ENCODE measurements around the gene GTF2IRD2. TPM values are rescaled to one million over a fixed set of nuclear protein-coding genes. Genes with fewer than 3 reads are reported as not detected.
"Not testable (repeated sequence)": the region's sequence is repeated elsewhere in the genome, so short reads cannot be mapped to it uniquely, and the experiment has no call there.

The GTF2IRD2 gene
- total RNA-seq, 1 experiment from 2014 or later, result 3.0 TPM

GRCh38 chr7:74773760-74774750 is 77.3 kb downstream of the GTF2IRD2 start, which contains the start of gene NCF1:
Gene NCF1 (plus strand): TSS chr7:74774011. CDS start chr7:74774032, 21 bp downstream.
- H3K4me2 ChIP-seq (ENCODE audit: low read length); H3K9ac ChIP-seq (ENCODE audit: low read length); H3K27ac ChIP-seq (ENCODE audit: low read length); H3K4me1 ChIP-seq (ENCODE audit: insufficient read depth, low read length); ATAC-seq; H3K36me3 ChIP-seq (ENCODE audit: low read depth, low read length); intact Hi-C loops (cut with micrococcal nuclease); H3K9me2 ChIP-seq (replicated peaks; ENCODE audit: low read length); H3K4me3 ChIP-seq (ENCODE audit: low read length); POLR2A ChIA-PET (ENCODE audit: unreplicated experiment); H4K20me1 ChIP-seq (ENCODE audit: low read length); H3F3A ChIP-seq (ENCODE audit: low read length, unreplicated experiment); DNase-seq; H3K9me3 ChIP-seq (ENCODE audit: low read length); H2AFZ ChIP-seq (ENCODE audit: low read length); CTCF ChIA-PET; BruUV-seq (replicated peaks); H3K79me2 ChIP-seq (ENCODE audit: low read length); H3K27me3 ChIP-seq (ENCODE audit: low read length): not testable (repeated sequence)

DNA sequence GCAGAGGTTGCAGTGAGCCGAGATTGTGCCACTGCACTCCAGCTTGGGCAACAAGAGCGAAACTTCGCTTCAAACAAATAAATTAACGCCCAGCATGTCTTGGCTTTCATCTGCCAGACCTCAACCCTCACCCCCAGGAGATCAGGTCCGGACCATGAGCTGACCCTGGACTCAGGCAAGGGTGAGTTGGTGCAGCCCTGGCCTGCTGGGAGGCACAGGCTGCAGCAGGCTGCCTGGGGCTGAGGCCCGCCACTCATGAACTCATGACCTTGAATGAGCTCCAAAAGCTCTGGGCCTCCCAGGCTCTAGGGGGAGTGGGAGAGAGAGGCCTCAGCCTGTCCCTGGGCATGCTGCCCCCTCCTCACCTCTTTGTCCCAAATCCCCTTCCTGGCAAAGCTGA is 79.3 kb downstream of the GTF2IRD2 start:
- H2AFZ ChIP-seq (ENCODE audit: low read length); H3K9me2 ChIP-seq (replicated peaks; ENCODE audit: low read length); H3K9ac ChIP-seq (ENCODE audit: low read length); intact Hi-C loops (cut with micrococcal nuclease); H3K9me3 ChIP-seq (ENCODE audit: low read length); DNase-seq; BruUV-seq (replicated peaks); H4K20me1 ChIP-seq (ENCODE audit: low read length); H3K36me3 ChIP-seq (ENCODE audit: low read depth, low read length); H3K4me3 ChIP-seq (ENCODE audit: low read length); H3K4me1 ChIP-seq (ENCODE audit: insufficient read depth, low read length); POLR2A ChIA-PET (ENCODE audit: unreplicated experiment); ATAC-seq; H3F3A ChIP-seq (ENCODE audit: low read length, unreplicated experiment); H3K4me2 ChIP-seq (ENCODE audit: low read length); CTCF ChIA-PET; H3K27me3 ChIP-seq (ENCODE audit: low read length); H3K27ac ChIP-seq (ENCODE audit: low read length); H3K79me2 ChIP-seq (ENCODE audit: low read length): not testable (repeated sequence)

GRCh38 chr7:74770062-74770461 is 81.3 kb downstream of the GTF2IRD2 start:
- CTCF ChIA-PET; BruUV-seq (replicated peaks); ATAC-seq: not testable (repeated sequence)

GRCh38 chr7:74766991-74767390 is 84.4 kb downstream of the GTF2IRD2 start:
- H3K36me3 ChIP-seq (ENCODE audit: low read depth, low read length); intact Hi-C loops (cut with micrococcal nuclease); H3K9me3 ChIP-seq (ENCODE audit: low read length); CTCF ChIA-PET; ATAC-seq; POLR2A ChIA-PET (ENCODE audit: unreplicated experiment); H3K27me3 ChIP-seq (ENCODE audit: low read length); H3K9ac ChIP-seq (ENCODE audit: low read length); H3K9me2 ChIP-seq (replicated peaks; ENCODE audit: low read length); H2AFZ ChIP-seq (ENCODE audit: low read length); H3F3A ChIP-seq (ENCODE audit: low read length, unreplicated experiment); DNase-seq; H3K79me2 ChIP-seq (ENCODE audit: low read length); H3K4me1 ChIP-seq (ENCODE audit: insufficient read depth, low read length); H3K27ac ChIP-seq (ENCODE audit: low read length); H3K4me2 ChIP-seq (ENCODE audit: low read length); H4K20me1 ChIP-seq (ENCODE audit: low read length); BruUV-seq (replicated peaks); H3K4me3 ChIP-seq (ENCODE audit: low read length): not testable (repeated sequence)

More at GRCh38 chr7:74770062-74770461, 81.3 kb downstream of the GTF2IRD2 start:
- H3K4me1 ChIP-seq (ENCODE audit: insufficient read depth, low read length); H3K27me3 ChIP-seq (ENCODE audit: low read length); H3K27ac ChIP-seq (ENCODE audit: low read length); H3K4me2 ChIP-seq (ENCODE audit: low read length); intact Hi-C loops (cut with micrococcal nuclease); H3K9me2 ChIP-seq (replicated peaks; ENCODE audit: low read length); H4K20me1 ChIP-seq (ENCODE audit: low read length); H3K9ac ChIP-seq (ENCODE audit: low read length); H3K79me2 ChIP-seq (ENCODE audit: low read length); H3K4me3 ChIP-seq (ENCODE audit: low read length); H3K36me3 ChIP-seq (ENCODE audit: low read depth, low read length); H2AFZ ChIP-seq (ENCODE audit: low read length); H3F3A ChIP-seq (ENCODE audit: low read length, unreplicated experiment); DNase-seq; POLR2A ChIA-PET (ENCODE audit: unreplicated experiment); H3K9me3 ChIP-seq (ENCODE audit: low read length): not testable (repeated sequence)

GRCh38 chr7:74766509-74766908 is 84.9 kb downstream of the GTF2IRD2 start:
- peak; percentile 14; the same call in 1 of the 2 replicates for ATAC-seq
- H3K9me2 ChIP-seq (replicated peaks; ENCODE audit: low read length); BruUV-seq (replicated peaks); POLR2A ChIA-PET (ENCODE audit: unreplicated experiment); H3F3A ChIP-seq (ENCODE audit: low read length, unreplicated experiment); H3K4me3 ChIP-seq (ENCODE audit: low read length); intact Hi-C loops (cut with micrococcal nuclease); DNase-seq; H3K9ac ChIP-seq (ENCODE audit: low read length); H4K20me1 ChIP-seq (ENCODE audit: low read length); H3K4me2 ChIP-seq (ENCODE audit: low read length); CTCF ChIA-PET; H2AFZ ChIP-seq (ENCODE audit: low read length); H3K27ac ChIP-seq (ENCODE audit: low read length); H3K36me3 ChIP-seq (ENCODE audit: low read depth, low read length); H3K27me3 ChIP-seq (ENCODE audit: low read length); H3K79me2 ChIP-seq (ENCODE audit: low read length); H3K9me3 ChIP-seq (ENCODE audit: low read length); H3K4me1 ChIP-seq (ENCODE audit: insufficient read depth, low read length): not testable (repeated sequence)

GRCh38 chr7:74765205-74765918 is 86.0 kb downstream of the GTF2IRD2 start:
- BruUV-seq (replicated peaks), result not testable (repeated sequence)

More at GRCh38 chr7:74765205-74765918, 86.0 kb downstream of the GTF2IRD2 start:
- H3K9me3 ChIP-seq (ENCODE audit: low read length); H3F3A ChIP-seq (ENCODE audit: low read length, unreplicated experiment); POLR2A ChIA-PET (ENCODE audit: unreplicated experiment); CTCF ChIA-PET; H2AFZ ChIP-seq (ENCODE audit: low read length); H3K4me3 ChIP-seq (ENCODE audit: low read length); H3K4me2 ChIP-seq (ENCODE audit: low read length); H4K20me1 ChIP-seq (ENCODE audit: low read length); H3K36me3 ChIP-seq (ENCODE audit: low read depth, low read length); H3K9ac ChIP-seq (ENCODE audit: low read length); intact Hi-C loops (cut with micrococcal nuclease); H3K27me3 ChIP-seq (ENCODE audit: low read length); H3K9me2 ChIP-seq (replicated peaks; ENCODE audit: low read length); H3K79me2 ChIP-seq (ENCODE audit: low read length); H3K27ac ChIP-seq (ENCODE audit: low read length); H3K4me1 ChIP-seq (ENCODE audit: insufficient read depth, low read length); DNase-seq: not testable (repeated sequence)
- 0 out of 2 replicates have a peak, but pooled peaks have one; percentile 18 for ATAC-seq

Measured in PC-3 (cell line).